Cardiac muscle cell (in vitro differentiated cells and primary cell): ENCODE data around the gene CREB1. TPM values are rescaled to one million over a fixed set of nuclear protein-coding genes. Genes with fewer than 3 reads are reported as not detected.
A peak's percentile ranks its signal among the peaks of the same experiment; 100 is the strongest.

Source experiments
- DNase-seq, 2 donors: peaks; one replicate each; pipeline versions ENCODE4 v3.0.0 to v3.0.0-alpha.2; 2010 to 2017; ENCODE audit warnings: low read depth in 1 of 2, low spot score in 1 of 2
- H3K27ac ChIP-seq: fragments of 200-600 bp; sonication (generic); 2 replicates; pipeline ENCODE4 v1.5.1; 2016
- H3K27me3 ChIP-seq: fragments of 200-600 bp; sonication (generic); 2 replicates; pipeline ENCODE4 v1.6.0; 2016; ENCODE audit warnings: control low read depth
- H3K36me3 ChIP-seq: fragments of 200-600 bp; sonication (generic); 2 replicates; pipeline ENCODE4 v1.5.1; 2016; ENCODE audit warnings: control low read depth
- H3K4me1 ChIP-seq: fragments of 200-600 bp; sonication (generic); 2 replicates; pipeline ENCODE4 v1.8.1; 2017; ENCODE audit warnings: low read depth, mild to moderate bottlenecking, mixed run types
- H3K4me3 ChIP-seq: fragments of 200-600 bp; sonication (generic); 2 replicates; pipeline ENCODE4 v1.5.1; 2016; ENCODE audit warnings: mild to moderate bottlenecking
- H3K9me3 ChIP-seq: fragments of 200-600 bp; sonication (generic); 2 replicates; pipeline ENCODE4 v1.5.1; 2017; ENCODE audit warnings: low read depth, mild to moderate bottlenecking, control low read depth
- polyA plus RNA-seq: library from polyadenylated mRNA; unstranded; fragments of >200 nt; fragmentation: Nextera tagmentation; extraction: Ambion mirVana; gene quantifications from 2 replicates; pipeline ENCODE4 v1.2.1, GENCODE V29; 2016
- total RNA-seq: library from RNA; depleted of rRNA; stranded (reverse); fragments of >200 nt; gene quantifications from 2 replicates; pipeline ENCODE4 v1.2.3, GENCODE V29; 2016
- TF ChIP-seq, protein P1 (sequence below): IDR thresholded peaks from 2 replicates; pipeline ENCODE4 v1.5.1; 2012; ENCODE audit warnings: low read depth, mild to moderate bottlenecking, low read length

Gene CREB1
- total and polyA plus RNA-seq, 2 experiments from 2014 or later: 31.9 to 48.9 TPM

DNA sequence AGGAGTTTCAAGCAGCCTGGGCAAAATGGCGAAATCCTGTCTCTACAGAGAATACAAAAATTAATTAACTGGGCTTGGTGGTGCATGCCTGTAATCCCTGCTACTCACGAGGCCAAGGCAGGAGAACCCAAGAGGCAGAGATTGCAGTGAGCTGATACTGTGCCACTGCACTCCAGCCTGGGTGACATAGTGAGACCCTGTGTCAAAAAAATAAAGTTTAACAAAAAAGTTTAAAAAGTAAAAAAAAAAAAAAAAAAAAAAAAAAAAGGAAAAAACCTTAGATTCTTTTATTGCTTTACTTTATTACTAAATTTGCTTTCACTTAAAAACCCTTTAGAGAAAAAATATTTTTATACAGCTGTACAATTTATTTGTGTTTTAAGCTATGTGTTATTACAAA, 10.7 kb downstream of the CREB1 start:
- TF ChIP-seq, protein P1, sequence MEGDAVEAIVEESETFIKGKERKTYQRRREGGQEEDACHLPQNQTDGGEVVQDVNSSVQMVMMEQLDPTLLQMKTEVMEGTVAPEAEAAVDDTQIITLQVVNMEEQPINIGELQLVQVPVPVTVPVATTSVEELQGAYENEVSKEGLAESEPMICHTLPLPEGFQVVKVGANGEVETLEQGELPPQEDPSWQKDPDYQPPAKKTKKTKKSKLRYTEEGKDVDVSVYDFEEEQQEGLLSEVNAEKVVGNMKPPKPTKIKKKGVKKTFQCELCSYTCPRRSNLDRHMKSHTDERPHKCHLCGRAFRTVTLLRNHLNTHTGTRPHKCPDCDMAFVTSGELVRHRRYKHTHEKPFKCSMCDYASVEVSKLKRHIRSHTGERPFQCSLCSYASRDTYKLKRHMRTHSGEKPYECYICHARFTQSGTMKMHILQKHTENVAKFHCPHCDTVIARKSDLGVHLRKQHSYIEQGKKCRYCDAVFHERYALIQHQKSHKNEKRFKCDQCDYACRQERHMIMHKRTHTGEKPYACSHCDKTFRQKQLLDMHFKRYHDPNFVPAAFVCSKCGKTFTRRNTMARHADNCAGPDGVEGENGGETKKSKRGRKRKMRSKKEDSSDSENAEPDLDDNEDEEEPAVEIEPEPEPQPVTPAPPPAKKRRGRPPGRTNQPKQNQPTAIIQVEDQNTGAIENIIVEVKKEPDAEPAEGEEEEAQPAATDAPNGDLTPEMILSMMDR: no peak
- Histone ChIP-seq H3K27me3 (no peaks in the 10 kb centered on the region), H3K36me3 (no peaks in the 10 kb centered on the region), H3K27ac (peak overlapping the region; percentile 16), H3K4me1 (no peaks in the 10 kb centered on the region), H3K9me3 (no peaks in the 10 kb centered on the region), H3K4me3 (no peak overlapping the region)
- DNase-seq: no peak

DNA sequence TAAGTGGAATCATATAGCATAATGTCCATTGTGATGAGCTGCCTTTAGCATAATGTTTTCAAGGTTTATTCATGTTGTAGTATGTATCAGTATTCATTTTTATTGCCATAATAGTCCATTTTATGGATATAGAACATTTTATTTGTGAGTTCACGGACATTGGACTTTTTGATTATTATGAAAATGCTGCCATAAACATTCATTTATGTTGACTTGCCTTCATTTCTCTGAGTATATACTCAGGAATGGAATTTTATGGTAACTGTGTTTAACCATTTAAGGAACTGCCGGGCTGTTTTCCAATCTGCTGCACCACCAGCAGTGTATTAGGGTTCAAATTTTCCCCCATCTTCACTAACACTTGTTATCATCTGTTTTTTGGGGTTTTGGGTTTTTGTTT, 12.2 kb downstream of the CREB1 start:
- no peaks in the 10 kb centered on the region for H3K36me3 ChIP-seq
- H3K4me1 ChIP-seq: peaks cover 2% of the 10 kb centered on the region
- no peak for DNase-seq
- TF ChIP-seq, protein P1: no peak
- no peak overlapping the region for H3K27ac ChIP-seq
- no peaks in the 10 kb centered on the region for H3K27me3 ChIP-seq
- H3K4me3 ChIP-seq: no peak overlapping the region
- H3K9me3 ChIP-seq: no peaks in the 10 kb centered on the region

DNA sequence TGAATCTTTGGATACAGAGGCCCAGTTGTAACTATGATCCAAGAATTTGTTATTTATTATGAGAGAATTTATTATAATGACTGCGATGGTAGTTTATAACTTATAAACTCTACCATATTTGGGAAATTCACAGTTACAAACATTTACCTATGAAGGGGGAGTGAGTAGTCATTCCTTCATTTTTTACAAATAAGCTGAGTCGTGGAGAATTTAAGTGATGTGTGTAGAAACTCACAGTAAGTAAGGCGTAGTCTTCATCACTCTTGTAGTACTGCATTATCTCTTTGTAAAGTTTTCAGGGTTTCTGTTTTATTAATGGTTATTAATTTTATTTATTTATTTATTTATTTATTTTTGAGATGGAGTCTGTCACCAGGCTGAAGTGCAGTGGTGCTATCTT, 13.5 kb downstream of the CREB1 start:
- Histone ChIP-seq H3K27me3 (no peaks in the 10 kb centered on the region), H3K27ac (peak overlapping the region; percentile 9), H3K4me1 (peaks cover 13% of the 10 kb centered on the region), H3K9me3 (no peaks in the 10 kb centered on the region), H3K36me3 (no peaks in the 10 kb centered on the region), H3K4me3 (no peak overlapping the region)
- DNase-seq: no peak
- TF ChIP-seq, protein P1: no peak

GRCh38 chr2:207546822-207547221, 17.1 kb downstream of the CREB1 start:
- no peak overlapping the region for H3K4me3 ChIP-seq
- peak overlapping the region; percentile 88 for H3K27ac ChIP-seq
- no peaks in the 10 kb centered on the region for H3K9me3 ChIP-seq
- peaks cover 42% of the 10 kb centered on the region for H3K4me1 ChIP-seq
- DNase-seq: peak in 1 of 2 donors; percentile 52
- no peaks in the 10 kb centered on the region for H3K36me3 ChIP-seq
- H3K27me3 ChIP-seq: no peaks in the 10 kb centered on the region
- TF ChIP-seq, protein P1: no peak

DNA sequence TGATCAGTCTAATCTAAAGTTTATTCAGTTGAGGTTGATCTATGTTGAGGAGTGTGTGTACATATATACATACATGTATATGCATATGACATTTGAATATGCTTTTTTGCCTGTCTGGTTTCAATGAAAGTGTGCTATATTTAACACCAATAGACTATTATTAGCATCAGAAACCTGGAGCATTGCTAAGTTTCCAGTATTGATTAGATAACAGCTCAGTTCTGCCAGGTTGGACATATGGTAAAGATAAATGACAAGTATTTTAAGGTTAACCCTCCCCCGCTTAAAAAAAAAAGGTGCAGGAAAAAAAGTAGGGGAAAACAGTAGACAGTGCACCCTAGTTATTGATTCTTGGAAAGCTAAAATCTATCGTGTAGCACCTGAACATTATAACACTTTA, 19.4 kb downstream of the CREB1 start:
- no peaks in the 10 kb centered on the region for H3K36me3 ChIP-seq
- H3K4me1 ChIP-seq: peaks cover 42% of the 10 kb centered on the region
- H3K27me3 ChIP-seq: no peaks in the 10 kb centered on the region
- DNase-seq: peak in 1 of 2 donors; percentile 26
- TF ChIP-seq, protein P1: no peak
- peak overlapping the region; percentile 88 for H3K27ac ChIP-seq
- H3K9me3 ChIP-seq: no peaks in the 10 kb centered on the region
- peak overlapping the region; percentile 11 for H3K4me3 ChIP-seq

- no peaks in the 10 kb centered on the region for H3K27me3 ChIP-seq
- H3K4me1 ChIP-seq: peaks cover 10% of the 10 kb centered on the region
- no peak overlapping the region for H3K4me3 ChIP-seq
- TF ChIP-seq, protein P1: no peak
- peaks cover 20% of the 10 kb centered on the region for H3K36me3 ChIP-seq
- DNase-seq: peak in 1 of 2 donors; percentile 48
- H3K27ac ChIP-seq: no peak overlapping the region
- no peaks in the 10 kb centered on the region for H3K9me3 ChIP-seq
Observed at GRCh38 chr2:207558079-207558491, 28.3 kb downstream of the CREB1 start.
